CD4-positive, alpha-beta T cell (primary cell): ENCODE measurements around the gene HS3ST4. TPM values are rescaled to one million over a fixed set of nuclear protein-coding genes. Genes with fewer than 3 reads are reported as not detected.

Experiments
- ATAC-seq: fragments of 200-7000 bp; cut with Tn5 transposase; one replicate; pipeline ENCODE4 v1.10.0; 2022; ENCODE audit warnings: mild to moderate bottlenecking; ENCODE audit not compliant: poor library complexity
- CTCF ChIA-PET: fragments of 350-600 bp; sonication (Branson Sonifier 250); formaldehyde crosslinking; loops from one replicate; lab custom pipeline; 2021; ENCODE audit warnings: antibody characterized with exemption, inconsistent platforms; lab: Charles Lee
- POLR2A ChIA-PET: fragments of 350-600 bp; sonication (Branson Sonifier 250); formaldehyde crosslinking; loops from one replicate; lab custom pipeline; 2021; ENCODE audit warnings: antibody characterized with exemption, inconsistent platforms; lab: Charles Lee
- DNase-seq, 14 experiments: peaks; one replicate each; pipeline ENCODE4 v3.0.0-alpha.2; 2013 to 2020; ENCODE audit warnings: mixed read lengths in 2 of 14
- H3K27ac ChIP-seq, 2 donors: one replicate each; pipeline versions ENCODE4 v1.5.1 to v1.7.0; 2013; ENCODE audit warnings: low read length in 2 of 2, low read depth in 1 of 2, mild to moderate bottlenecking in 1 of 2
- H3K27me3 ChIP-seq, 2 experiments: 1 replicate in 1 of 2; 2 replicates in 1 of 2; pipeline versions ENCODE4 v1.6.1 to v1.7.0; 2013; ENCODE audit warnings: low read length in 2 of 2, control low read depth in 1 of 2, mild to moderate bottlenecking in 1 of 2, moderate library complexity in 1 of 2; ENCODE audit not compliant: insufficient read depth in 2 of 2, control insufficient read depth in 1 of 2
- H3K36me3 ChIP-seq: one replicate; pipeline ENCODE4 v1.6.1; 2013; ENCODE audit warnings: low read length, control low read depth; ENCODE audit not compliant: insufficient read depth
- H3K4me1 ChIP-seq: one replicate; pipeline ENCODE4 v1.6.1; 2013; ENCODE audit warnings: low read length, control low read depth; ENCODE audit not compliant: insufficient read depth
- H3K4me3 ChIP-seq: one replicate; pipeline ENCODE4 v1.5.1; 2013; ENCODE audit warnings: mild to moderate bottlenecking, low read length, moderate library complexity
- H3K9me3 ChIP-seq, 2 experiments: 1 replicate in 1 of 2; 2 replicates in 1 of 2; pipeline versions ENCODE4 v1.6.1 to v1.7.0; 2013; ENCODE audit warnings: low read length in 2 of 2, mild to moderate bottlenecking in 2 of 2, control low read depth in 1 of 2, moderate library complexity in 1 of 2; ENCODE audit not compliant: control insufficient read depth in 1 of 2, insufficient read depth in 1 of 2
- H3K27ac Mint-ChIP-seq: one replicate; pipeline ENCODE4 v1.8.0; 2020; ENCODE audit warnings: mixed read lengths
- H3K27me3 Mint-ChIP-seq: one replicate; pipeline ENCODE4 v1.8.0; 2021; ENCODE audit warnings: mixed read lengths
- H3K36me3 Mint-ChIP-seq: one replicate; pipeline ENCODE4 v1.8.0; 2021; ENCODE audit warnings: low read depth, mixed read lengths
- H3K4me1 Mint-ChIP-seq: one replicate; pipeline ENCODE4 v1.8.0; 2021; ENCODE audit warnings: low read depth, mixed read lengths
- H3K4me3 Mint-ChIP-seq: one replicate; pipeline ENCODE4 v1.8.0; 2020; ENCODE audit warnings: mild to moderate bottlenecking, mixed read lengths
- H3K9me3 Mint-ChIP-seq: one replicate; pipeline ENCODE4 v1.8.0; 2020; ENCODE audit warnings: mixed read lengths
- CTCF ChIP-seq: fragments of 200-600 bp; IDR thresholded peaks from one replicate; pipeline ENCODE4 v1.8.0; 2022; ENCODE audit warnings: antibody characterized with exemption, mild to moderate bottlenecking
- intact Hi-C, 2 experiments: fragments of 100-400 bp; cut with DNase I in 1 of 2; cut with micrococcal nuclease in 1 of 2; formaldehyde crosslinking; loops; one replicate each; pipeline versions ENCODE4 v1.15.1 to v1.9.0; 2023 to 2025; cut with DNase I, micrococcal nuclease
- total RNA-seq, 174 experiments: library from RNA in 2 of 174; stranded (reverse) in 2 of 174; gene quantifications; one replicate each; pipeline ENCODE4 v1.2.3 and lab custom pipeline; 2021 to 2026

The HS3ST4 gene
- total RNA-seq, 2 experiments from 2014 or later = not detected

DNA sequence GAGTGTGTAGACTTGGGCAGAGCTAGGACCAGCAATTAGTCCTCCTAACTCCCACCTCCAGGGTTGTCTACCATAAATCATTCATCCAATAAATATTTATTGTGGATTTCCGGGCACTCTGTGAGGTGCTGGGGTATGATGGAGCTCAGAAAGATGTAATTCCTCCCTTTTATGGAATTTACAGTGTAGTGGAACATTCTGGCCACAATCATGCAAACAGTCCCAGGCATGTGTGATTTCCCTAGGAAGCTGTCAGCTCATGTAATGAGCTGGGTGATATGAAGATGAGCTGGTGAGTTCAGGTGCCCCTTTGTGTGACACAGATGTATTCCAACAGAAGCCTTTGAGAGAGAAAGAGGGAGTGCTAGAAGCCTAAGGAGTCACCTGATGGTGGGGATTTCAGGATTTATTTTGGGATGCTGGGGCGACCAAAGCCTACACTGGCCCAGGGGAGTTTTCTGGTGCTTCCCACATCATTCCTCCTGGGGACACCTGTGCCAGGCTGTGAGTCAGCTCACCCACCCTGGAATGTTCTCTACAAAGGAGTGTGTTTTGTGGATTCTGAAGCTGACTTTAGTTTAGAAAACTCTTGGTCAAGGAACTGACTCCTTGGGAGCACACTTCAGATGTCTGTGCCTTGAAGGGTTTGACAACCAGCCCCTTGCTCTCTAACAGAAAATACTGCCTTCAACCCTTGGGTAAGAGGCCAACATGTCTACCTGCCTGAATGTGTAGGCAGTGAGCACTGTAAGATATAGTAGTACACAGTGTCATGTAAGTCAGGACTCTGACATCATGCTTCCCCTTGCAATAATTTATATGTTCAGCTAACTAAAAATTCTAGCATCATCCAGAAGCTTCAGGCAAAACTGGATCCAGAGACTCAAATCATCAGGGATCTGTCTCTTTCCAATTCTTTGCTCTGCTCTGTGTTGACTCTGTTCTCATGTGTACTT, 42.9 kb downstream of the HS3ST4 start:
- ChIA-PET CTCF (no interaction called here), POLR2A (no interaction called here)
- Mint-ChIP-seq H3K4me3 (no peak overlapping the region), H3K36me3 (no peaks in the 10 kb centered on the region), H3K27ac (no peak overlapping the region), H3K27me3 (peaks cover 32% of the 10 kb centered on the region), H3K4me1 (no peaks in the 10 kb centered on the region), H3K9me3 (no peaks in the 10 kb centered on the region)
- DNase-seq (no peak), ATAC-seq (no peak)
- TF ChIP-seq CTCF = no peak
- Histone ChIP-seq H3K9me3 (no peaks in the 10 kb centered on the region), H3K36me3 (no peaks in the 10 kb centered on the region), H3K27me3 (no peaks in the 10 kb centered on the region), H3K4me1 (no peaks in the 10 kb centered on the region), H3K4me3 (no peak overlapping the region), H3K27ac (no peak overlapping the region)
- intact Hi-C loops = no loop called here

DNA sequence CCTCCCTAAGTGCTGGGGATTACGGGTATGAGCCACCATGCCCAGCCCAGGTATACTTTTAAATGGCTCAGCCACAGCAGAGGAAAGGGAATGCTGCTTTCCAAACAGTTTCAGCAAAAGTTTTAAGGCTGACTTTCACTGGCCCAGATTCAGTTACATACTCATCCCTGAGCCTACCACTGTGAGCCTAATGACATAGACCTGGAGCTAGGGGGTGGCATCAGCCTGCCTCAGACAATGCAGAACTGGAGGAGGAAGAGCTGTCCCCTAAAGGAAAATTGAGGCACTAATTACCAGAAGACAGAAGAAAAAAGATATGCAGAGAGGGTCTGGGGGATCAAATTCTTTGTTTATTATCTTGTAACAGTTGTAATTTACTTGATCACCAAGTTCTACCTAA, 43.9 kb downstream of the HS3ST4 start:
- intact Hi-C loops = no loop called here
- Histone ChIP-seq H3K4me1 (no peaks in the 10 kb centered on the region), H3K27me3 (no peaks in the 10 kb centered on the region), H3K27ac (no peak overlapping the region), H3K36me3 (no peaks in the 10 kb centered on the region), H3K4me3 (no peak overlapping the region), H3K9me3 (no peaks in the 10 kb centered on the region)
- H3K27ac Mint-ChIP-seq = no peak overlapping the region
- ChIA-PET POLR2A (no interaction called here), CTCF (no interaction called here)
- TF ChIP-seq CTCF = no peak
- no peaks in the 10 kb centered on the region for H3K9me3 Mint-ChIP-seq
- H3K27me3 Mint-ChIP-seq = peaks cover 36% of the 10 kb centered on the region
- H3K4me3 Mint-ChIP-seq = no peak overlapping the region
- H3K4me1 Mint-ChIP-seq = no peaks in the 10 kb centered on the region
- no peaks in the 10 kb centered on the region for H3K36me3 Mint-ChIP-seq
- DNase-seq (no peak), ATAC-seq (no peak)

GRCh38 chr16:25747160-25747758, 55.5 kb downstream of the HS3ST4 start:
- no peak for TF ChIP-seq CTCF
- Mint-ChIP-seq H3K4me1 (no peaks in the 10 kb centered on the region), H3K9me3 (peaks cover 6% of the 10 kb centered on the region), H3K27ac (no peak overlapping the region), H3K36me3 (no peaks in the 10 kb centered on the region), H3K27me3 (peaks cover 9% of the 10 kb centered on the region), H3K4me3 (no peak overlapping the region)
- no peaks in the 10 kb centered on the region for H3K4me1 ChIP-seq
- H3K27me3 ChIP-seq = no peaks in the 10 kb centered on the region
- H3K4me3 ChIP-seq = no peak overlapping the region
- DNase-seq (no peak), ATAC-seq (no peak)
- no peaks in the 10 kb centered on the region for H3K36me3 ChIP-seq
- POLR2A ChIA-PET = no interaction called here
- intact Hi-C loops = no loop called here
- peaks cover 0 to 4% of the 10 kb centered on the region in 2 experiments for H3K9me3 ChIP-seq
- CTCF ChIA-PET = no interaction called here
- H3K27ac ChIP-seq = no peak overlapping the region
